ENCODE data around the gene FAM118A.
"Not testable (repeated sequence)": the region's sequence is repeated elsewhere in the genome, so short reads cannot be mapped to it uniquely, and the experiment has no call there.

Gene FAM118A

DNA sequence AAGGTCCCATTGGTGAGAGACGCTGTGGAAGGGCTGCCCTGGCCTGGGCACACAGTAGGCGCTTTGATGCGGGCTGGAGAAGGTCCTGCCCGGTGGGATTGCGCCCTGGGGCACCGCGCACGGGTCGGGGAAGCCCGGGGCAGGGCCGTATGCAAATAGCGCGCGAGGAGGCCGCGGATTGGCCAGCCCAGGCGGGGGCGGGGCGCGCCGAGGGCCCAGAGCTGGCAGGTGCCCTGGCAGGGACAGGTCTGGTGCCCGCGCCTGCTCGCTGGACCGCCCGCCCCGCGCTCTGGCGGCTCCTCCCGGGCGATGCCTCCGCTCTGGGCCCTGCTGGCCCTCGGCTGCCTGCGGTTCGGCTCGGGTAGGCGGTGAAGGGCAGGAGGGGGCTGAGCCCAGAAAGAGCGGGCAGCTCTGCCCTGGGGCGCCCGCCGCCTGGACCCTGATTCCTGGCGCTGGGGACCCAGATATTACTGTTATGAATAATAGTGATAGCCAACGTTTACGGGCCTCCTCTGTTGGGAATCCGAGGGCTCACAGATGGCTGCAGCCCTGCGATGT is 24.9 kb upstream of the FAM118A start, which contains the start of gene UPK3A:
UPK3A (plus strand) TSS at position 245 of the 558 bp plus-strand sequence; CDS start at position 310, 65 bp downstream.
- DNase-seq, result peak; percentile 86

DNA sequence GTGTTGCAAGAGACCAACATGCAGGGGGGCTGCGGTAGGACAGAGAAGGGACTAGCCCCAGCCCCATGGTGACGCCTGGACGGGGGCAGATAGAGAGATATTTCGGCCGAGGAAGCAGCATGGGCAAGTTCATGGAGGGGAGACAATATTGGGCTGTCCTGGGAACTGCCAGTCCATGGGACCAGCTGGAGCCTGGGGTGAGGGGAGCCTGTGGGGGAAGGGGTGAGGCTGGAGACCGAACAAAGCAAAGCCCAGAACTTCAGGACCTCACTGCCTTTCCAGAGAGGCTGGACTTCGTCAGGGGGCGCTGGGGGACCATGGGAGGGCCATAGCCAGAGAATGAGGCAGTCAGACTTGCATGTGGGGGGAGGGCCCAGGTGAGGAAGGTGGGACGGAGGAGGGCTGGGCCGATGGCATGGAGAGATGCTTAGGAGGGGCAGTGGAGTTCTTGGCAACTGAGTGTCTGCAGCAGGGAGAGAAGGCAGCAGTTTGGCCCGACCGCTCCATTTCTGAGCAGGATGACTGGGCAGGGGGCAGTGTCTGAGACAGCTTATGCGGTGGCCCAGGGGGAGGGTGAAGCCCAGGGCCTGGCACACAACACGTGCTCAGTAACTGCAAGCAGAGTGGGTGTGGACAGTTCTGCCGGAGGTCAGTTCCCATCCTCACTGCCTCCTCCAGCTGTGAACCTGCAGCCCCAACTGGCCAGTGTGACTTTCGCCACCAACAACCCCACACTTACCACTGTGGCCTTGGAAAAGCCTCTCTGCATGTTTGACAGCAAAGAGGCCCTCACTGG is 24.3 kb upstream of the FAM118A start:
- no peak for DNase-seq

DNA sequence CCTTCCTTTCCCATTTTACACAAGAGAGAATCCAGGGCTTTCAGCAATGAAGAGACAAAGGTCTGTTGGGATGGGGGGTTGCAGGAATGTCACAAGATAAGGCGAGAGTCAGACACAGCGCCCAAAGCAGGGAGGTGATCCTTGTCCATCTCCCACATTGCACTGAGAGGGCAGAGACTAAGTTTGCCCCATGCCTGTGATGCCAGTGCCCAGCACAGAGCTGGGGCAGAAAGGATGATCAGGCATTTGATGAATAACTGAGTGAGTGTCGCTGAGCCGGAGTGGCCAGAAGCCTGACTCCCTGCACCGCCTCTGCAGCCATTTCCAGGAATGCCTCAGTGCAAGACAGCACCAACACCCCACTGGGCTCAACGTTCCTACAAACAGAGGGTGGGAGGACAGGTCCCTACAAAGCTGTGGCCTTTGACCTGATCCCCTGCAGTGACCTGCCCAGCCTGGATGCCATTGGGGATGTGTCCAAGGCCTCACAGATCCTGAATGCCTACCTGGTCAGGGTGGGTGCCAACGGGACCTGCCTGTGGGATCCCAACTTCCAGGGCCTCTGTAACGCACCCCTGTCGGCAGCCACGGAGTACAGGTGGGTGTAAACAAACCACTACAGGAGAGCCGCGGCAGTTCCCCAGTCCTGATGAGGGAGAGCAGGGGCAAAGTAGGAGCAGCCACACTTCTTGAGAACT is 22.7 kb upstream of the FAM118A start:
- DNase-seq, result no peak

DNA sequence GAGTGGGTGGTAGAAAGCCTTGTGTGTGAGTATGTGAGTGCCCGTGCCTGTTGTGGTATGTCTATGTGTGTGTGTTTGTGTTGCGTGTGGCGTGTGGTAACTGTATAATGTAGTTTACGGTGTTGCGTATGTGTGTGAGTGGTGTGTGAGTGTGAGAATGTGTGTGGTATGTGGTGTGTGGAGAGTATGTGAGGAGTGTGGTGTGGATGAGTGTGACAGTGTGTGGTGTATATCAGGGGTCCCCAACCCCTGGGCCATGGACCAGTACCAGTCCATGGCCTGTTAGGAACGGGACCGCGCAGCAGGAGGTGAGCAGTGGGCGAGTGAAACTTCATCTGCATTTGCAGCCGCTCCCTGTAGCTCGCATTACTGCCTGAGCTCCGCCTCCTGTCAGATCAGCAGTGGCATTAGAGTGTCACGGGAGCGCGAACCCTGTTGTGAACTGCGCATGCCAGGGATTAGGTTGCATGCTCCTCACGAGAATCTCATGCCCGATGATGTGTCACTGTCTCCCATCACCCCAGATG is 19.3 kb upstream of the FAM118A start:
- peak; percentile 77 for DNase-seq

DNA sequence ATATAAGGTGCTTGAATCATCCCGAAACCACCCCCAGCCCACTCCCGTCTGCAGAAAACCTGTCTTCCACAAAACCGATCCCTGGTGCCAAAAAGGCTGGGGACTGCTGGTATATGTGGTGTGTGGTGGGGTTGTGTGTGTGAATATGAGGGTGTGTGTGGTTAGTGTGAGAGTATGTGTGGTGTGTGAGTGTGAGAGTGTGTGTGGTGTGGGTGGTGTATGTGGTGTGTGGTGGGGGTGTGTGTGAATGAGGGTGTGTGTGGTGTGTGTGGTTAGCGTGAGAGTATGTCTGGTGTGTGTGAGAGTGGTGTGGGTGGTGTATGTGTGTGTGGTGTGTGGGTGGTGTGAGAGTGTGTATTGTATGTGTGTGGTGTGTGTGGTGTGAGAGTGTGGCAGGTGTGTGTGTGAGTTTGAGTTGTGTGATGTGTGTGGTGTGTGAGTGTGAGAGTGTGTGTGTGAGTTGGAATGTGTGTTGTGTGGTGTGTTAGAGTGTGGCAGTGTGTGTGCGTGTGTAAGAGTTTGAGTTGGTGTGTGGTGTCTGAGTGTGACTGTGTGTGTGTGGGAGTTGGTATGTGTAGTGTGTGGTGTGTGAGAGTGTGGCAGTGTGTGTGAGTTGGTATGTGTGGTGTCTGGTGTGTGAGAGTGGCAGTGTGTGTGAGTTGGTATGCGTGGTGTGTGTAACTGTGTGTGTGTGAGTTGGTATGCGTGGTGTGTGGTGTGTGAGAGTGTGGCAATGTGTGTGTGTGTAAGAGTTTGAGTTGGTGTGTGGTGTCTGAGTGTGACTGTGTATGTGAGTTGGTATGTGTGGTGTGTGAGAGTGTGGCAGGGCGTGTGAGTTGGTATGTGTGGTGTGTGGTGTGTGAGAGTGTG is 18.4 kb upstream of the FAM118A start:
- DNase-seq, result no peak

DNA sequence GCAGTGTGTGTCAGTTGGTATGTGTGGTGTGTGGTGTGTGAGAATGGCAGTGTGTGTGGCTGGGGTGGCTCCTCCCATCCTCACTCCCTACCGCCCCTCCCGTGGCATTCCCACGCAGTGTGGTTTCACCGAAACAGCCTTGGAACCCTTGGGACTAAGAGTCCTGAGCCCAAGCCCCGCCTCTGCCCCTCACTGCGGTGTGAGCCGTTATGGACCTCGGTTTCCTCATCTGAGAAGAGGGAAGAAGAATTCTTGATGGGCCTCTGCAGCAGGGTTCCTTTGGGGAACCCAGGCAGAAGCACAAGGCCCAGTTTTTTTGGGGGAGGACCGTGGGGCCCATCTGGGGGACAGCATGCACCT is 17.8 kb upstream of the FAM118A start:
- no peak for DNase-seq

DNA sequence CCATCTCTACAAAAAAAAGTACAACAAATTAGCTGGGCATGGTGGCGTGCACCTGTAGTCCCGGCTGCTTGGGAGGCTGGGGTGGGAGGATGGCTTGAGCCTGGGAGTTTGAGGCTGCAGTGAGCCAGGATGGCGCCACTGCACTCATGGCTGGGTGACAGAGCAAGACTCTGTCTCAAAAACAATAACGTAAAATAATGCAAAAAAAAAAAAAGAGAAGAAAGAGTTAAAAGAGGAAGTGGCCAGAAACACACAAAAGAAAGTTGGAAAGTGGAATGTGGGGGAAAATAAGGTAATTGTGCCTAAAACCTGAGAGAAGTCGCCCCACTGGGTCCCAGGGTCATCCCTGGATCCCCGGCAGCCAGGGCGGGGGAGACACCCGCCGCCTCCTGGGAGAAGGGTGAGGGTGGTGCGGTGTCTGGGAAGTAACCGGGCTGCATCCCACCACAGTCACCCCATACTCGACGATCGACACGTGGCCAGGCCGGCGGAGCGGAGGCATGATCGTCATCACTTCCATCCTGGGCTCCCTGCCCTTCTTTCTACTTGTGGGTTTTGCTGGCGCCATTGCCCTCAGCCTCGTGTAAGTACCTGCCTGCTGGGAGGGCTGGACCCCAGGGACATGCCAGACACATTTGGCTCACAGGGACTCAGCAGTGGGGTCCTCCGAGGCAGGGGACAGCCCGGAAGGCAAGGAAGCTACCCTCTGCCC is 16.8 kb upstream of the FAM118A start:
- no peak for DNase-seq

DNA sequence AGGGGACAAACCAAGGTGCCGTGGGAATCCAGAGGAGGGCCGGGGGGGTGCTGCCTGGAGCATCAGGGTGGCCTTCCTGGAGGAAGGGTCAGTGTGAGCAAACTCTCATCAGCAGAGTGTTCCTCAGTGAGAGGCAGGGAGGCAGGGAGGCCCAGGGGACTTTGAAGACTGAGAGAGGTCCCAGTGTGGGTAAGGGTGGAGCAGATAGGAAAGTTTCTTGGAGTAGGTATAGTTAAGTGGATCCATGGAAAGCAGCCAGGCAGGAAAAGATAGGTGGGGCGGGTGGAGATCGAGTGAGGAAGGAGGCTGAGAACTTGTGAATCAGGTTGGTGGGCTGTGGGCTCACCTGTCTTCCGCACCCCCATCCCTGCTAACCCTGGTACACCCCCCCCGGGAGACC is 15.7 kb upstream of the FAM118A start:
- no peak for DNase-seq

DNA sequence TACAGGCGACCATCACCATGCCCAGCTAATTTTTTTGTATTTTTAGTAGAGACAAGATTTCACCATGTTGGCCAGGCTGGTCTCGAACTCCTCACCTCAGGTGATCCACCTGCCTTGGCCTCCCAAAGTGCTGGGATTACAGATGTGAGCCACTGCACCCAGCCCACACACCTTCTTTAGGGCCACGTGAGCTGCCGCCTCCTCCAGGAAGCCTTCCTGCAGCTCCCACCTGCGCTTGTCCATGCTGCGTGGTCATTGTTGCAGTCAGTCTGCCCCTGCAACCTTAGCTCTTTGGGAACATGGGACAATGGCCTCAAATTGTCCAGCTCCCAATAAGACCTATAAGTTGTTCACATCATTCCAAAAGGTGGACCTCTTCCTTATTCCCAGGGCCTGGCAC is 14.7 kb upstream of the FAM118A start:
- DNase-seq, result not testable (repeated sequence)

DNA sequence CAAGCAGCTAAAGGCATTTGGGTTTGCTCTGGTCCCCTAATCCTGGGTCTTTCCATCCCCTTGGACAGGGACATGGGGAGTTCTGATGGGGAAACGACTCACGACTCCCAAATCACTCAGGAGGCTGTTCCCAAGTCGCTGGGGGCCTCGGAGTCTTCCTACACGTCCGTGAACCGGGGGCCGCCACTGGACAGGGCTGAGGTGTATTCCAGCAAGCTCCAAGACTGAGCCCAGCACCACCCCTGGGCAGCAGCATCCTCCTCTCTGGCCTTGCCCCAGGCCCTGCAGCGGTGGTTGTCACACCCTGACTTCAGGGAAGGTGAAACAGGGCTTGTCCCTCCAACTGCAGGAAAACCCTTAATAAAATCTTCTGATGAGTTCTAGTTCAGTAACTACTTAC is 14.2 kb upstream of the FAM118A start:
- no peak for DNase-seq

DNA sequence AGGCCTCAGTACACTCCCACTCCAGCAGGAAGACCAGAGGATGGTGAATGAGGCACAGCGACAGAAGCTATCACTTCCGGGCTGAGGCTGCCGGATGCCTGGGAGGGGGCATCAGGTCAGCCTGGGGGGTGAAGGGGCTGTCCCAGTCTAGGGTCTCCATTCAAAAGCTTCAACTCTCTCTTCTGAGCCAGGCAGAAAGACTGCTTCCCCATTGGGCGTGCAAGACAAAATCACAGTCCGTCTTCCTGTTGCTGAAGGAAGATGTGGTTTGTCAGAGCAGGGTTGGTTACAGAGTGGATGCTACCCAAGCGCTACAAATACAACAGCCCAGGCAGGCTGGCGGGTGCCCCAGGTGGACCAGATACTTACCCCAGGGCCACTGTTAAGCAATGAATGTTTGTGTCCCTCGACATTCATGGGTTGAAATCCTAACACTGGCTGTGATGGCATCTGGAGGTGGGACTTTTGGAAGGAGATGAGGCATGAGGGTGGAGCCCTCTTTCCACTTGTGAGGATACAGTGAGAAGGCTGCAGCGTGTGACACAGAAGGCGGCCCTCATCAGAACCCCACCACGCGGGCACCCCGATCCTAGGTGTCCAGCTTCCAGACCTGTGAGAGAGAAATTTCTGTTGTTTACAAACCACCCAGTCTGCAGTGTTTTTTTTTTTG is 13.0 kb upstream of the FAM118A start:
- no peak for DNase-seq

DNA sequence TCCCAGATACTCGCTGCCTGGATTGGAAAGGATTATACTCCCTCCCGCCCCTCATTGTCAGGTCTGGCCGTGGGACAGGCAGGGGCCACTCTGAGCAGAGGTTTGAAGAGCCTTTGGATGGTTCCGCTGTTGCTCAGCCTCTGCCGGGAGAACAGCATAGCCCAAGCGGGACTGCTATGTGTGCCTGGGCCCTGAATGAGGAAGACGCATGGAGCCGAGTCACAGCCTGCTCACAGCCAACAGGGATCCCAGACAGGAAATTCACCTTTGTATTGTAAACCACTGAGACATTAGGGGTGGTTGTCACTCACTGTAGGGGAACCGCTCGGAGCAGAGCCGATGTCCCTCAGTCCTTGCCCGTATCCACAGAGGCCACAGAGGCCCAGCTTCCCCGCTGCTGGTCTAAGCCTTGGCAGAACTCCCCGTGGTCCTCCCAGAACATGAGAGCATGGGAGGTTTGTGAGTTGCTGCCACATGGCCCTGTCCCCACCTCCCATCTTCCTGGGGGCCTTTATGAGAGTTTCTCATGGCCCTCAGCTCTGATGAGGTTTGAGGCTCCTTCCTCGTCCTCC is 10.7 kb upstream of the FAM118A start:
- DNase-seq, result no peak

DNA sequence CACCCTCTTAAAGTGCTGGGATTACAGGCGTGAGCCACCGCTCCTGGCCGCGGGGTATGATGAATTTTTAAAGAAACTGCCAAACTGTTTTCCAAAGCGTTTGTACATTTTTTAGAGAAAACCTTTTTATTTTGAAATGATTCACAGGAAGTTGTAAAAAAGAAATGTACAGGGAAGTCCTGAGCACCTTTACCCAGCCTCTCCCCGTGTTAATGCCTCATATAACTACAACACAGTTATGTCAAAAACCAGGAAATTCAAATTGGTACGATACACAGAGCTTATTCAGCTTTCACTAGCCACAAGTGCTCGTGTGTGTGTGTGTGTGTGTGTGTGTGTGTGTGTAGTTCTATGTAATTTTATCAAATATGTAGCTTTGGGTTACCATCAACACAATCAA is 7.0 kb upstream of the FAM118A start:
- DNase-seq, result no peak

DNA sequence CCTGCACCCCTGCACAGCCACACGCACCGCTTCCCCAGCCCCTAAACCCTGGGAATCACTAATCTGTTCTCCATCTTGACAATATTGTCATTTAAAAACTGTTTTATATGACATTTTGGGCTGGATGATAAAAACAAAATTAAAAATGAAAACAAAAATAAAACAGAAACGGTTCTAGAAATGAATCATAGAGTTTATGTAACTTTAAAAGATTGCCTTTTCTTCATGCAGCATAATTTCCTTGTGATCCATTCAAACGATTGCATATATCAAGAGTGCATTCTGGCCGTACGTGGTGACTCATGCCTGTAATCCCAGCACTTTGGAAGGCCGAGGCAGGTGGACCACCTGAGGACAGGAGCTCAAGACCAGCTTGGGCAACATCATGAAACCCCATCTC is 6.6 kb upstream of the FAM118A start:
- DNase-seq, result no peak

DNA sequence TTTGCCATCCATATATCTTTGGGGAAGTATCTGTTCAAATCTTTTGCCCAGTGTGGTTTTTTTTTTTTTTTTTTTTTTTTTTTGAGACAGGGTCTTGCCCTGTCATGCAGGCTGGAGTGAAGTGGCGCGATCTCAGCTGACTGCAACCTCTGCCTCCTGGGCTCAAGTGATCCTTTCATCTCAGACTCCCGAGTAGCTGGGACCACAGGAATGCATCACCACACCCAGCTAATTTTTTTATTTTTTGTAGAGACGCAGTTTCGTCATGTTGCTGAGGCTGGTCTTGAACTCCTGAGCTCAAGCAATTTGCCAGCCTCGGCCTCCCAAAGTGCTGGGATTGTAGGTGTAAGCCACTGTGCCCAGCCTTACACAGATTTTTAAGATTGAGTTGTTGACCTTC is 4.8 kb upstream of the FAM118A start:
- DNase-seq, result no peak

DNA sequence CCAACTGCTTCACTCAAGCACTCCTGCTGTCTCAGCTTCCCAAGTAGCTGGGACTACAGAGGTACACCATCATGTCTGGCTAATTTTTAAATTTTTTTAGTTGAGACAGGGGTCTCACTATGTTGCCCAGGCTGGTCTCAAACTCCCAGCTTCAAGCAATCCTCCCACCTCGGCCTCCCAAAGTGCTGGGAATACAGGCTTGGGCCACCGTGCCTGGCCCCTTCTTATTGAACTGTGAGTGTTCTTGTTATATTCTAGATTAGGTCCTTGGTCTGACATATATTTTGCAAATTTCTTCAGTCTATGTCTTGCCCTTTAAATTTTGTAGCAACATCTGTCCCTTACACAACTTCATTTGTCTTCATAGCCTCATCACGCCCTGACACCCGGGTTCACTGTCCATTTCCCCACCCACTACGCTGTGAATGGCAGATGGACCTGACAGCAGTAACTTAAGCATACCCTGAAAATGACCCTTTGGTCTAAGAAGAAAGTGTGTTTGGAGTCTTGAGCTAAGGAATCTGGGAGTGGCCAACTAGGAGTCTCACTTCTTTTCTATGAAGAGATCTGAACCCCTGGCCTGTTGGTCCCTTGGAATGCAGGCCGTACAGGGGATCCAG is 4.2 kb upstream of the FAM118A start:
- no peak for DNase-seq

DNA sequence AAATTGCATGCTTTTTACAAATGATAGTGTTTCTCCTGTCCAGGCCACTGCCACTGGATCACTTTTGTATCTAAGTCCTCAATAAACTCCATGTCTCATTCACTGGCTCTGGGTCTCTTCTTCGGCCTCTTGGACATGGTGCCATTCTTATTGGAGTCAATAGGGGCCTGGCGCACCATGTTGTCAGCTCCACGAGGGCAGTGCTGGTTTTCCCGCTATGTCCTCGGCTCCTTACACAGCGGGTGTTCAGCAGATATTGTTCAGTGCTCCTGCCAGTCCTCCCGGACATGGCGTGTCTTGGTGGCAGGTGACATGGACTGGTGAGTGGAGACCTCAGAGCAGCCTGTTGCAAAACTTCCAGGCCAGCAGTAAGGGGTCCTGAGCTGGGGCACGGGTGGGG is 3.6 kb upstream of the FAM118A start:
- DNase-seq, result no peak

DNA sequence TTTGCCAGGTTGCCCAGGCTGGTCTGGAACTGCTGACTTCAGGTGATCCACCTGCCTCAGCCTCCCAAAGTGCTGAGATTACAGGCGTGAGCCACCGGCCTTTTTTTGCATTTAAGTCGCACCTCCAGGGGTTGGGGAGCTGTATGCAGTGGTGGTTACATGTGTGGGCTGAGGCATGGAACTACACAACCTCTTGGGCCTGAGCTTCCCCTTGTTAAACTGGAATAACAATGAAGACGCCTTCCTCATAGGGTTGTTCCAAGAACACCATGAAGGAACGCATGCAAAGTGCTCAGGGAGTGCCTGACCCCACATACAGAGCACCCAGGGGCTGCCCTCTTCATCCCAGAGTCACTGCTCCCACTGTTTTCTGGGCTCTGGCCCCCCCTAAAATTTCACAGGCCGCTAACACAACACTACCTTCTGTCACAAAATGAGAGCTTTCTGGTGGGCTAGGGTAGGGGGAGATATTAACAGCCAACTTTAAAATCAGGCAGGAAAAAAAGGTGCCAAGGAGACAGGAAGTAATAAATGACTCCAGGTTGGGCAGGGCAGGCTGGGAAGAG is 1.3 kb upstream of the FAM118A start:
- no peak for DNase-seq

DNA sequence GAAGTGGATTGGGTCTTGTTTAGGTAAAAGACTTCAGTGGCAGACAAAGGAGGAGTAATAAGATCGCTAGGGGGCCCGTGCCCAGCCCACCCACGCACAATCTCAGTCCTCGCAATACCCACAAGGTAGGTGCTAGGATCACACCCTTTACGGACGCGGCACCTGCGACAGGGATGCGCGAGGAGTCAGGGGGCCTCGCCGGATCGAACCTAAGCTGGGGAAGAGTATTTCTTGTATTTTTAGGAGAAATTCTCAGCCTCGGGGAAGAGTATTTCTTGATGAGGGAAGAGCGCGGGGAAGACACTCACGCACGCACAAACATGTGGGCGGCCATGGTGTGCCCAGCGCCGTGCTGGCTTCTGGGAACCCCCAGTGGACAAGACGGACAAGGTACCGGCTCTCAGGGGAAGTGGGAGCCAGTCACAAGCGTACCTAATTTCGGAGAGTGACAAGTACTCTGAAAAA is 745 bp upstream of the FAM118A start:
- DNase-seq, result no peak

DNA sequence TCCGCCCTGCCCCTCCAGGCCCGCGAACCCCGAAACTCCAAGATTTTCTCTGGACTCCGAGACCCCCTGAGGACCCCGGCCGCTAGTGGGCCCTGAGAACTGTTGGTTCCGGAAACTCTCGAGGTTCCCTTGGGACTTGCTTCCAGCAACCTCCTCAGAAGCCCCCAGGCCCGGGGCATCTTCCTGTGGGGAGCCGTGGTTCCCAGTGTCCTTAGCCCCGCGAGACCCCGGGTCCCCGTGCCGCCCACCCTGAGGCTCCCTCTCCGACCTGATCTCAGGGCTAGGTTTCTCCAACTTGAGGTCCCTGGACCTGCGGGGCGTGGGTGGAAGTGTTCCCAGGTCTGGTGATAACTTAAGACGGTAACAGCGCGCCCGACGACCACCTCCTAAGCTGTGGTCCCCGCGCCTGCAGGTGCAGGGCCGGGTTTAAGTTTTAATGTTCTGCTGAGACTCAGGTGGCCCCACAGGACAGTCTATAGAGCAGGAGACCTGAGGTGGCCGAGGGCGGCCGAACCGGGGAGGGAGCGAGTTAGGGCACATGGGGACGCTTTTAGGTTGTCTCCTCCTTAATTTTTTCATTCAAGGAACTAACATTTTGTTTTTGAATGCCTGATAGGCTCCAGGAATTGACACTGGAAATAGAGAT is 720 bp downstream of the FAM118A start:
- DNase-seq, result no peak
